Stimulated activated CD4-positive, alpha-beta T cell treated with anti-CD3 and anti-CD28 coated beads, Interleukin-1b, Interleukin-23, amount 100 ng/mL, for 4 hours (primary cell): ENCODE data around the gene MSANTD4.
"Not testable (repeated sequence)": the region's sequence is repeated elsewhere in the genome, so short reads cannot be mapped to it uniquely, and the experiment has no call there.

ENCODE experiments used
- DNase-seq, 2 donors: peaks; one replicate each; pipeline ENCODE4 v3.0.0-alpha.2; 2020; ENCODE audit warnings: low read depth in 2 of 2

The MSANTD4 gene

DNA sequence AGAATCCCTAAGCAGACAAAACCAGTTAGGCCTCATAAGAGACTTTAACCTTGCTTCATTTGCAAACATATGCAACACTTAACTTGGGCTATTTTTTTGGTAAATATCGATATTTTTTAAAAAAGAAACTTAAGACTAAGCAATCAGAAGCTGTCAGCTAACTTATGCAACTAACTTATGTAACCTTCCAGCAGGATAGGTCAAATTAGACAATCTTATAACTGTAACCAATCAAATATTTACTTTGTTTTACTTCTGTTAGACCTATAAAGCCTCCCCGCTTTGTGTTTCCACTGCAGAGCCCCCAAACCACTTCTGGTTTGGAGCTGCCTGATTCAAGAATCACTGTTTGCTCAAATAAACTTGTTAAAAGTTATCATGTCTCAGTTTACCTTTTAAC is 8.0 kb downstream of the MSANTD4 start:
- DNase-seq = no peak

DNA sequence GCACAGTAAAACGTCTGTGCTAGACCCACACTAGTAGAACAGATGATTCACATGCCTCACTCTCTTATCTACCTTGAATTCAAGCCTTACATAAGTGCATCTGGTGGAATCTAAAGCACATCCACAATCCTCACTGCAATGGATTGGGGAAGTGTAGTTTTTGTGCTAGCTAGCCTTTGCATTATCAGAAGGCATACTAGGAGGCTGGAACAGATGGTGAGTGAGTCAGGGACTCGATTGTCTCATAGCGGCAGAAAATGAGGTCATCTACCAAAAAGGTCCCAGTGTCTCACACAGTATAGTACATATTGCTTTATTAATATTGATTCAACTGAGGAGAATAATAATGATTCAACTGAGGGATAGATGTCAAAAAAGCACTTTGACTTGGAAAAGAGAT is 9.3 kb downstream of the MSANTD4 start:
- DNase-seq = no peak

DNA sequence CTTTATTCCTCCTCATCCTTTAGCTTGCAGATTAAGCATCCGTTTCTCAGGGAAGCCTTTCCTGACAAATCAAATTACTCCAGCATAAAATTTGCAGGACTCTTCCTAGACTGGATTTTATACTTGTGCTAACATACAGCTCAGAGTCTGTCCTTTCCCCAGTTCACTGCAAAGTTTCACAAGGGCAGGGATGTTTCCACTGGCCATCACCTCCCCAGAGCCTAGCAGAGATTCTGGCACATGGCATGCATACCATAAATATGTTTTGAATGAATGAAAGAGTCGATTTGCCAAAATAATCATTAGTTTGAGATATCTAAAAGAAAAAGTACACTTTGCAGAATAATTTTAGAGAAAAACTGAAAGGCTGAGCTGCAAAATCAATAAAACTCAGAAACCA is 10.6 kb downstream of the MSANTD4 start:
- no peak for DNase-seq

DNA sequence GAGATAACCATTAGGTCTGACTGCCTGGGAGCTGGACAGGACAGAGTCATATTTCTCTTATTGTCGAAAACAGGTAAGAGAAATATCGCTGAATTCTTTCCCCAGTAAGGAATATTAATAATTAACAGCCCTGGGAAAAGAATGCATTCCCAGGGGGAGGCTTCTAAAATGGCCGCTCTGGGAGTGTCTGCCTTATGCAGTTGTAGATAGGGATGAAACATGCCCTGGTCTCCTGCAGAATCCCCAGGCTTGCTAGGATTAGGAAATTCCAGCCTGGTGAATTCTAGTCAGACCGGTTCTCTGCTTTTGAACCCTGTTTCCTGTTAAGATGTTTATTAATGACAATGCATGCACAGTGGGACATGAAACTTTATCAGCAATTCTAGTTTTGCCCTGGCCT is 18.9 kb downstream of the MSANTD4 start:
- not testable (repeated sequence) for DNase-seq

DNA sequence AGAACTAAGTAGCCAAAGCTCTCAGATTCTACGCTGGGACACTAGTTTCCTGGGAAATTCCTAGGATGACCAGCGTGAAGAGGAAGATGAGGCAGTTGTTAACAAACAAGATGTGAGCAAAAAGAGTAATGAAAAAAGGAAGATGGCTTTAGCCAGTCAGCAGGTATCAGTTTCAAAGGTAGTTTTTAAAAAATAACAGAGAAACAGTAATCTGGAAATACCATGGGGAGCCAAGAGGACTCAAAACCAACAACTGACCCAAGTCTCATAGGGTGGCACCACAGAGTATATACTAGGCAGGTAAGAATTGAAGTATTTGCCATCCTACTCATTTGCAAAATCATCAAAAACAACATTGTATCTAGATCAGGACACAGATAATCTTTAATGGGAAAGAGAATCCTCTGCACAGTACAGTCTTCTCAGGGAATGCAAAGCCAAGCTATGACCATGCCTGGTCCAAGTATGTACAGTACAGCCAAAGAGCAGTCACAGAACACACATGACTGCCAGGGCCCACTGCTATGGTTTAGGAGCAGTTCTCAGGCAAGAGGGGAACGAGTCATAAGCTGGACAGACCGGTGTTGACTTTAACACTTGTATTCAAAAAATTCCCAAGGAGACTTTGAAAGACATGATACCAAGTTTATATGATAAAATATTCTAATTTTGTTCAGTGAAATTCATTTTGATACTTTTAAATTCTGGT is 20.6 kb downstream of the MSANTD4 start:
- DNase-seq = no peak

DNA sequence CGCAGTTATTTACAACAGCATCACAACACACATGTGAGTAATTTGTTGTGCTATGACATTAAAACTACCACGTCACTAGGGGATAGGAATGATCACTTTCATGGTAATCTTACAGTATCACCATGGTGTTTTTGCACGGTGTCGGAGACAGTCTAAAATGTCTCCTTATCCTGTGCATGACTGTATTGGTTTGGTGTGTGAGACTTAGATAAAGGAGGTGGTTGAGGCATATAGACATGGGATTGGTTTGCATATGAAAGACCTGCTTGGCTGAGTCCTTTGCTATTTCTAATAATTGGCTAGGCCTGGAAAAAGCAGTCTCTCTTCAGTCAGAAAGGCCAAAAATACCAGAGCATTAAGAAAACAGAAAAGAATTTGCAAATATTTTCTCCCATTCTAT is 30.2 kb downstream of the MSANTD4 start:
- DNase-seq = no peak

DNA sequence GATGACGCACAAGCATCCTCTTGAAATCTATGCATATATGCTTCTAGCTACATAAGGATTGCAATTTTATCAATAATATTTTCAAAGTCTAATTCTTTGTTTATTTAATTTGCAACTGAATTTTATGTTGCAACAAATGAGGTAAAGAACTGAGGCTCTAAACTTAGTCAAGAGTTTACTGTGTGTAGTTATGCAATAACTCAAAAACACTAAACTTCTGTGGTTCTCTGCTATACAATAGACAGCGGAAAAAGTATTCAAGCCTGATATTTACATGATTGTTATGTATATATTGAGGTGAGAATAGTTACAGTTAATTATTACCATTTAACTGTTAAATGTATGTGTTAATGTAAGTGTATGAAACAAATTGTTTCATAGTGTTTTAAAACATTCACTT is 32.9 kb downstream of the MSANTD4 start:
- no peak for DNase-seq

DNA sequence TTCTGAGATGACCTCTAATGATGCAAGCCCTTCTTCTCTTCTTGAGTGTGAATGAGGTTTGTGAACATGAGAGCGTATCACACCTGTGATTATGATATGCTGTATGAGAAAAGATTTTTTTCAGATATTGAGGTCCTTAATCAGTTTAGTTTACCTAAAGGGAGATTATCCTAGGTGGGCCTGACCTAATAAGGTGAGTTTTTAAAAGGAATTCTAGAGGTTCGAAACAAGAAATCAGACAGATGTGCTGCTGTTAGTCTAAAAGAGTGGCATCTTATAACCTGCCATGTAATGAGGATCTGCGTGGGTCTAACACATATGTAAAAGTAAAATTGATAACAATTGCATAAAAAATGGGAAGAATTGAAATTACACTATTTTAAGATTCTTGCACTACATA is 33.8 kb downstream of the MSANTD4 start:
- no peak for DNase-seq

DNA sequence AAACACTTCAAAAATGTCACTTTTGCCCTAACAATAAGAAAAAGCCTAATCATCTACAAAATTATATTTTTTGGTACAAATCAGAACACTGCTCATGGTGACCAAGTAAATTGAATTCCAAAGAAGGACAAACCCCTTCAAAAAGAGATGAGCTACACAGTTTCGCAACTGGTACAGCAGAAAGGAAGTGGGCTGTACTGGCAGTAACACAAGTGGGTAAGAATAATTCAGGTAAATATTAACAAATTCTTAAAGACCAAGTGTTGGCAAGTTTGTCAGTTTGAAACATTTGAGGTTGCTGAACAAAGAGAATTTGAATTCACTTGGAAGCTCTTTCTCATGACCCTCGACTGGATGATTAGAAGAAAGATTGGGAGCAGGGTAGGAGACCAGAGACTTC is 35.5 kb downstream of the MSANTD4 start:
- no peak for DNase-seq

DNA sequence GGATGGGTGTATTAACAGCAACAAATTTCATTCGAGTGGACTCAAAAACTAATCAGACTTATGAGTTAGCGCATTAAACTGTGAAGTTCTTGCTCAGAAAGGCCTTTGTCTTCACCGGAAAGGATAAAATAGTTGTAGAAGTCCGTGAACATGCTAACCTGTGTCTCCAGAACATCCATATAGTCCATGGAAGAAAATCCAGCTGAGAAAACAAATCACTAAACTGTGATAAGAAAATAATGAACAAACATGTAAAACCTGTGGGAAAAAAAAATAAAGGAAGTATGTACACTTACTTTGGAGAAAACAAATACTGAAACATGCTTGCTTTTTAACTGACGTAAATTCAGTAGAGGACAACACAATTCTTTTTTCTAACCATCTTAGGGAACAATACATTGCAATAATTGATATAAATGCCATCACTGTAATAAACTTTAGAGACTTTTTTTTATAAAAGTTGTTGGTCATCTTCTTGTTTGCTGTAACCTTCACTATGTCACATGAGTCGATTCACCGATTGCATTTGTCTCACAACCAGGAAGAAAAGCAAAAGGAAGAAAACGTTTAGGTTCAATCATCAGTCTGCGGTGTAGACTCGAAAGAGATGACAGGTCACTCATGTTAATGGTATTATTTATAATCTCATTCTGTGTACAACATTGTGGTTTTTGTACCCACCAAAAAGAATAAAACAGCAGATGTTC is 41.9 kb downstream of the MSANTD4 start:
- DNase-seq = no peak

DNA sequence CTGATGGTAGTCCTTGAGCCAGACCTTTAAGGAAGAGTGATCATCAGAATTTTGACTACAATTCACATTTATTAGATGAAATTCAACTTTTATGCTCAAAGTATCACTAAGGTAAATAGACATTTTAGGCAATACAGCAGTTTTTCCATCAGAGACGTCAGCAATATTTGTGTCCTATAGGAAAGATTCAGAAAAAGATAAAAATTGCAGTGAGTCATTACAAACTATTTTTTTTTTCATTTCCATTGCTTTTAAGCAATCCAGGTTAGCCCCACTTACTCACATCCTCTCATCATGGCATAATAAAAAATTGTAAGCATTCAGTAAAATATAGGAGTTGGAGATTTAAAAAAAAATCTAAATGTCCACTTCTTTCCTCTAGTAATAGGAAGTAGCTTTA is 46.9 kb downstream of the MSANTD4 start:
- no peak for DNase-seq

DNA sequence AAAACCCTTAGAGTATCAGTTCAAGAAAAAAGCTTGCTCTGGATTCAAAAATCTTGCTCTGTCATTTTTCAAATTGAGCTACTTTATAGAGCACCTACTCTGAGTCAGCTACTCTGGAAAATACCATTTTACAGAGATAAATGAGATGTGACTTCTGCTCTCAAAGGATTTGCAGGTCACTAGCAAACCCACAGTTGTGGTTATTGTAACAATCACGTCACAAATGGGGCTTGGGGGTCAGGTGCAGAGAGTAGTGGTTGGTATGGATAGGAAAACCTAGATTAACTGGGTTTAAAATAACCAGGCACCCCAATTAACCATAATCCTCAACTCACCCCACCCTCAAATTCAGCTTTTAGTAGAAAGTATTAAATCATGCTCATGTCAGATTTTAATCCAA is 52.3 kb downstream of the MSANTD4 start:
- DNase-seq = no peak

DNA sequence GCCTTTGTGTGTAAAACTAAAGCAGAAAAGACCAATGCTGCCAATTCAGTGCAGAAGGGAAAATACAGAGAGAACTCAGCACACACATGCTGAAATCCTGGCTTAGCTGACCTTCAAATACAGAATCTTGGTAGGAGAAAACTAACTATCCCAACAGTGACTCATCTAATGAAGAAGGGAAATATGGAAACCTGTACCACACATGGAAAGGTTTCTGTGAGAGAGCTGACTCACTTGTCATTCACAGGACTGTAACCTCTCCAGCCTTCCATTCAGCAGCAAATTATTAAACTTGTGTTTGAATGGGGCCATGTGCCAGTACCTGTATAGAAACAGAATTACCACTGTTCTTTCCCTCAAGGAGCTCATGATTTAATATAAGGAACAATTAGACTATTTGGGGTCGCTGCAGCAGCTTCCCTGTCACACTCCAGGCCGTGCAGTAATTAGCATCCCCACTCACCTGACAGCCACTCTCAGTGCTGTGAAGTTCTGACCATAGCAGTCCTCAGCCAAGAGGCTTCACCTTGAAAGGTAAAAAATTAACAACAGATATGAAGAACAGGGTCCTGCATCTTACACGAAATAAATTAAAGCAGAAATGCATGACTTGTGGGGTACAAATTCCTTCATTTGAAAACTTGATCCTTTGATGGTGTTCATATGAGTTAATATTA is 53.9 kb downstream of the MSANTD4 start:
- no peak for DNase-seq

DNA sequence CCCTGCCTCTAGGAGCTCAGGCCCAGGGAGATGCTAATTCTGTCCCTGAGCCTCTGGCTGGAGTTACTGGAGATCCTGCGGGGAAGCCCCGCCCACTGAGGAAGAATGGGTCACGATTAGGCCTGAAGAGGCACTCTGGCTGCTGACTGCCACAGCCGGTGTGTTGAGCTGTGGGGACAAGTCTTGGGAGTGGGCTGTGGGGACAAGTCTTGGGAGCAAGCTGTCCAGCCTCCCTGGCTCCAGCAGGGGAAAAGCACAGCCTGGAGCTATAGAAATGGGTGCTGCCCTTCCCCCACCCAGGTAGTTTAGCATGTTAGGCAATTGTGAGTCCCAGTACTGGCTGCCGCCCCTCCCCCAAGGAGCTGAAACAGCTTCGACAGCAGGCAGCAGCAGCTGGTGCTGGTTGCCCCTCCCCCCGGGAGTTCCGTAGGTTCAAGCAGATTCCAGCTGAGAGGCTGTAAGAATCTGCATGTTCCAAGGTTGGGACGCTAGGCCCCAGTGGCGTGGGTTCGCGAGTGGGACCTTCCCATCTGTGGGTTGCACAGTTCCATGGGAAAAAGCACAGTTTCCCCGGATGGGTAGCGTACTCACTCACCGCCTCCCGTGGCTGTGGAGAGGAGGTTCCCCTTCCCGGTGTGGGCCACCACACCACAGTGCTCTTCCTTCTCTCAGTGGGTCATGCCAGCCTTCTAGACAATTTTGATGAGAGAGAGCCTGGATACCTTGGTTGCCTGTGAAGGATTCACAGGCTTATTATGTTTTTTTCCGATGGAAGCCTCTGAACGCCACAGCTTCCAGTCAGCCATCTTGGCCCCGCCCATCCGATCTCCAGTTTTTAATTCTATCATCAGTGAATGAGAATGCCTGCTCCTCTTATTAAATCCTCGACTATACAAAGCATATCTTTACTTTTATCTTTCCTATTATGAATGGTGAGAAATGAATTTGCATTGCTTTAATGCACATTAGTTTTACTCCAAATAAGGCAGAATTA is 61.5 kb downstream of the MSANTD4 start:
- DNase-seq = no peak
